Omental fat pad (tissue), 4 donors: ENCODE measurements around the gene EPHA8. TPM values are rescaled to one million over a fixed set of nuclear protein-coding genes. Genes with fewer than 3 reads are reported as not detected.

Source experiments
- ATAC-seq: fragments of 150-250 bp; one replicate; pipeline ENCODE4 v1.9.1; 2016; ENCODE audit warnings: mild to moderate bottlenecking, moderate library complexity; ENCODE audit not compliant: low FRiP score
- DNase-seq: peaks from one replicate; pipeline ENCODE4 v3.0.0-alpha.2; 2019; ENCODE audit warnings: low spot score
- CTCF ChIP-seq, 3 donors: fragments of 450-650 bp; IDR thresholded peaks; one replicate each; pipeline ENCODE4 v1.5.1; 2016 to 2017; ENCODE audit warnings: antibody characterized with exemption in 3 of 3, mild to moderate bottlenecking in 3 of 3, moderate library complexity in 2 of 3
- total RNA-seq, 4 donors: library from RNA; depleted of rRNA; stranded (reverse); fragments of >200 nt; gene quantifications; one replicate each; pipeline ENCODE4 v1.1.0, GENCODE V29; 2016

The EPHA8 gene
- total RNA-seq, 4 donors from 2014 or later: not detected

GRCh38 chr1:22638476-22639234 is 75.4 kb downstream of the EPHA8 start:
- TF ChIP-seq CTCF (IDR thresholded peaks at IDR 0.05): no peak
- ATAC-seq (no peak), DNase-seq (no peak)

GRCh38 chr1:22639286-22639685 is 76.0 kb downstream of the EPHA8 start:
- TF ChIP-seq CTCF (IDR thresholded peaks at IDR 0.05): no peak

GRCh38 chr1:22641247-22641646 is 78.0 kb downstream of the EPHA8 start:
- DNase-seq (no peak), ATAC-seq (no peak)
- TF ChIP-seq CTCF (IDR thresholded peaks at IDR 0.05): no peak

More at GRCh38 chr1:22639286-22639685, 76.0 kb downstream of the EPHA8 start:
- DNase-seq: no peak
- ATAC-seq: no peak

GRCh38 chr1:22641906-22642636 is 78.8 kb downstream of the EPHA8 start:
- DNase-seq (peak; percentile 65), ATAC-seq (peak; percentile 55)
- peak in 1 of 3 donors; percentile 81 for TF ChIP-seq CTCF (IDR thresholded peaks at IDR 0.05)

- ATAC-seq (no peak), DNase-seq (no peak)
- no peak for TF ChIP-seq CTCF (IDR thresholded peaks at IDR 0.05)
Observed at GRCh38 chr1:22643381-22643780, 80.1 kb downstream of the EPHA8 start, which contains the start of gene C1QC. C1QC (plus strand) TSS chr1:22643633; CDS start chr1:22644024, 391 bp downstream.

- ATAC-seq (no peak), DNase-seq (no peak)
- TF ChIP-seq CTCF (IDR thresholded peaks at IDR 0.05): no peak
Observed at GRCh38 chr1:22643928-22644327, 80.6 kb downstream of the EPHA8 start.
